ENCODE results near the gene DOCK1. TPM values are rescaled to one million over a fixed set of nuclear protein-coding genes. Genes with fewer than 3 reads are reported as not detected.

DOCK1 gene
- total and polyA plus RNA-seq, 2 donors (not counting 1 experiment from before 2014, with no cell fraction given) = 20.5 to 91.0 TPM

DNA sequence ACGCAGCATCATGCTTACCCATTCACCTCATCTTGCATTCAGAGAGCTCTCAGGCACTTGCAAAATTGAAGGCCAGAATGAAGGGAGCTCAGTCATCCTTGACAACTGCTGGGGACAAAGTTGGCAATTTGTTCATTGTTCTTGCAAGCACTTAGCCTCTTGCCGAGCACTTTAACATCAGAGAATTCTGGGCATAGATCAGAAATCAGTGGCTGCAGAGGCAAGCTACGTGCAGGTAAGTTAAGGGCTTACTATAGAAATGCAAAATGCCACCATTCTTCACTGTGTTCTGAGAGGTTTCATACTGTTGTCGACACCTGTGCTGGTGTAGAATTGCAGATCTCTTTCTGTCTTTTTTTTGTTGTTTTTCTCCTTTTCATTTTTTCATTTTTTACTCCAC lies 375.2 kb downstream of the DOCK1 start:
- Histone ChIP-seq H3K4me3 (replicated peaks in 1 of 4; ENCODE audit: control extremely low read depth in 1 of 4, insufficient read depth in 1 of 4, low read depth in 3 of 4, low read length in 4 of 4) (no peak overlapping the region), H2AFZ (ENCODE audit: low read length) (no peak overlapping the region), H3K4me1 (ENCODE audit: control insufficient read depth, extremely low read depth, insufficient read depth, low read length) (no peaks in the 10 kb centered on the region), H3K79me2 (ENCODE audit: control insufficient read depth, insufficient read depth, low read length) (no peaks in the 10 kb centered on the region), H3K36me3 (ENCODE audit: control insufficient read depth, insufficient read depth, low read length) (no peaks in the 10 kb centered on the region), H3K9me3 (ENCODE audit: control insufficient read depth, insufficient read depth, low read depth, low read length) (no peaks in the 10 kb centered on the region), H4K20me1 (ENCODE audit: control insufficient read depth, extremely low read depth, insufficient read depth, low read length) (no peaks in the 10 kb centered on the region), H3K9ac (ENCODE audit: insufficient read depth, low read length) (no peak overlapping the region), H3K27me3 (ENCODE audit: control insufficient read depth, insufficient read depth, low read length) (no peaks in the 10 kb centered on the region), H3K4me2 (ENCODE audit: extremely low read depth, insufficient read depth, low read length) (no peak overlapping the region), H3K27ac (ENCODE audit: insufficient read depth, low read length) (no peak overlapping the region)
- no peak for DNase-seq (ENCODE audit: low read depth in 2 of 2)
- TF ChIP-seq, protein P1, sequence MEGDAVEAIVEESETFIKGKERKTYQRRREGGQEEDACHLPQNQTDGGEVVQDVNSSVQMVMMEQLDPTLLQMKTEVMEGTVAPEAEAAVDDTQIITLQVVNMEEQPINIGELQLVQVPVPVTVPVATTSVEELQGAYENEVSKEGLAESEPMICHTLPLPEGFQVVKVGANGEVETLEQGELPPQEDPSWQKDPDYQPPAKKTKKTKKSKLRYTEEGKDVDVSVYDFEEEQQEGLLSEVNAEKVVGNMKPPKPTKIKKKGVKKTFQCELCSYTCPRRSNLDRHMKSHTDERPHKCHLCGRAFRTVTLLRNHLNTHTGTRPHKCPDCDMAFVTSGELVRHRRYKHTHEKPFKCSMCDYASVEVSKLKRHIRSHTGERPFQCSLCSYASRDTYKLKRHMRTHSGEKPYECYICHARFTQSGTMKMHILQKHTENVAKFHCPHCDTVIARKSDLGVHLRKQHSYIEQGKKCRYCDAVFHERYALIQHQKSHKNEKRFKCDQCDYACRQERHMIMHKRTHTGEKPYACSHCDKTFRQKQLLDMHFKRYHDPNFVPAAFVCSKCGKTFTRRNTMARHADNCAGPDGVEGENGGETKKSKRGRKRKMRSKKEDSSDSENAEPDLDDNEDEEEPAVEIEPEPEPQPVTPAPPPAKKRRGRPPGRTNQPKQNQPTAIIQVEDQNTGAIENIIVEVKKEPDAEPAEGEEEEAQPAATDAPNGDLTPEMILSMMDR (conservative IDR thresholded peaks at IDR 0.05 in 1 of 2, IDR thresholded peaks at IDR 0.05 in 1 of 2; ENCODE audit: low read depth in 1 of 2, low read length in 2 of 2) = no peak
- TF ChIP-seq EZH2 (IDR thresholded peaks at IDR 0.05; ENCODE audit: low read length, missing control alignments) = no peak

DNA sequence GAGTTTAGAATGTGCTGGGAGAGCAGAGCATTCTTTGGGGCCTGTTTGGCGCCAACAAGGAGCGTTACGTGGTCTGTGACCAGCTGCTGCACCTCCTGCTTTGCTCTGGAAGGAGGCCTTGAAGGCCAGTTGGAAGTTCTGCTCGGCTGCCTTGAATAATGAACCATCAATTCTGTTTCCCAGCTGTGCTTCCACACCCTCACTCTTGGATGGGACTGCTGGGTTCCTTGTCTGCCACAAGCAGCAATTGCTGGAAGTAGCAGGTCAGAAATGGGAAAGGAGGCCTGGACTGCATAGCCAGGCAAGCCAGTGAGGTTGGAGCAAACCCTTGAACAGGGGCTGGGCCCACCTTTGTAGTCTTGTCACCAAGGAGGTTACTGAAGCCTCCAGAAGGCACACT lies 377.8 kb downstream of the DOCK1 start:
- Histone ChIP-seq H3K4me3 (replicated peaks in 1 of 4; ENCODE audit: control extremely low read depth in 1 of 4, insufficient read depth in 1 of 4, low read depth in 3 of 4, low read length in 4 of 4) (no peak overlapping the region), H3K9ac (ENCODE audit: insufficient read depth, low read length) (no peak overlapping the region), H3K79me2 (ENCODE audit: control insufficient read depth, insufficient read depth, low read length) (no peaks in the 10 kb centered on the region), H3K4me2 (ENCODE audit: extremely low read depth, insufficient read depth, low read length) (no peak overlapping the region), H3K27ac (ENCODE audit: insufficient read depth, low read length) (no peak overlapping the region), H3K36me3 (ENCODE audit: control insufficient read depth, insufficient read depth, low read length) (no peaks in the 10 kb centered on the region), H2AFZ (ENCODE audit: low read length) (no peak overlapping the region), H4K20me1 (ENCODE audit: control insufficient read depth, extremely low read depth, insufficient read depth, low read length) (no peaks in the 10 kb centered on the region), H3K4me1 (ENCODE audit: control insufficient read depth, extremely low read depth, insufficient read depth, low read length) (no peaks in the 10 kb centered on the region), H3K9me3 (ENCODE audit: control insufficient read depth, insufficient read depth, low read depth, low read length) (no peaks in the 10 kb centered on the region), H3K27me3 (ENCODE audit: control insufficient read depth, insufficient read depth, low read length) (no peaks in the 10 kb centered on the region)
- no peak for TF ChIP-seq EZH2 (IDR thresholded peaks at IDR 0.05; ENCODE audit: low read length, missing control alignments)
- TF ChIP-seq, protein P1 (conservative IDR thresholded peaks at IDR 0.05 in 1 of 2, IDR thresholded peaks at IDR 0.05 in 1 of 2; ENCODE audit: low read depth in 1 of 2, low read length in 2 of 2) = no peak
- peak in 1 of 2 donors; percentile 11 for DNase-seq (ENCODE audit: low read depth in 2 of 2)

DNA sequence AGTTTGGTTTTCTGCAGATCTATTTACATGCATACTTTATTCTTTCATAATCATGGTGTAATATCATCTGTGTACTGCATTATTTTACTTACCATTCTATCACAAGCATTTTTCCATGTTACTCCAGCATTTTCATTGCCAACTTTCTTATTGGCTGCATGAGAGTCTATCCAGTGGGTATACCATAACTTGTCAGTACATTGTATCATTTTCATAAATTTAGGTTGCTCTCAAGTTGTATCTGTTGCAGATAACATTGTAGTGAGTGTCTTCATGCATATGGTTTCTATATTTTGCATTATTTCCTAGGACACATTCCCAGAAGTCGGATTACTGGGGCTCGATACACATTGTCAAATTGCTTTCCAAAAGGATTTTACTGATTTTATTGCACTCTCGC lies 378.3 kb downstream of the DOCK1 start:
- H4K20me1 ChIP-seq (ENCODE audit: control insufficient read depth, extremely low read depth, insufficient read depth, low read length) = no peaks in the 10 kb centered on the region
- H3K27ac ChIP-seq (ENCODE audit: insufficient read depth, low read length) = no peak overlapping the region
- H3K4me3 ChIP-seq (replicated peaks in 1 of 4; ENCODE audit: control extremely low read depth in 1 of 4, insufficient read depth in 1 of 4, low read depth in 3 of 4, low read length in 4 of 4) = no peak overlapping the region
- DNase-seq (ENCODE audit: low read depth in 2 of 2) = no peak
- H3K4me2 ChIP-seq (ENCODE audit: extremely low read depth, insufficient read depth, low read length) = no peak overlapping the region
- no peak overlapping the region for H2AFZ ChIP-seq (ENCODE audit: low read length)
- TF ChIP-seq, protein P1 (conservative IDR thresholded peaks at IDR 0.05 in 1 of 2, IDR thresholded peaks at IDR 0.05 in 1 of 2; ENCODE audit: low read depth in 1 of 2, low read length in 2 of 2) = no peak
- TF ChIP-seq EZH2 (IDR thresholded peaks at IDR 0.05; ENCODE audit: low read length, missing control alignments) = no peak
- no peaks in the 10 kb centered on the region for H3K27me3 ChIP-seq (ENCODE audit: control insufficient read depth, insufficient read depth, low read length)
- no peaks in the 10 kb centered on the region for H3K36me3 ChIP-seq (ENCODE audit: control insufficient read depth, insufficient read depth, low read length)
- H3K79me2 ChIP-seq (ENCODE audit: control insufficient read depth, insufficient read depth, low read length) = no peaks in the 10 kb centered on the region
- H3K4me1 ChIP-seq (ENCODE audit: control insufficient read depth, extremely low read depth, insufficient read depth, low read length) = no peaks in the 10 kb centered on the region
- no peaks in the 10 kb centered on the region for H3K9me3 ChIP-seq (ENCODE audit: control insufficient read depth, insufficient read depth, low read depth, low read length)
- no peak overlapping the region for H3K9ac ChIP-seq (ENCODE audit: insufficient read depth, low read length)

Data from fibroblast of lung (primary cell).